Measurements from ENCODE around the gene ACTL7B.
"Not testable (repeated sequence)": the region's sequence is repeated elsewhere in the genome, so short reads cannot be mapped to it uniquely, and the experiment has no call there.

The ACTL7B gene

DNA sequence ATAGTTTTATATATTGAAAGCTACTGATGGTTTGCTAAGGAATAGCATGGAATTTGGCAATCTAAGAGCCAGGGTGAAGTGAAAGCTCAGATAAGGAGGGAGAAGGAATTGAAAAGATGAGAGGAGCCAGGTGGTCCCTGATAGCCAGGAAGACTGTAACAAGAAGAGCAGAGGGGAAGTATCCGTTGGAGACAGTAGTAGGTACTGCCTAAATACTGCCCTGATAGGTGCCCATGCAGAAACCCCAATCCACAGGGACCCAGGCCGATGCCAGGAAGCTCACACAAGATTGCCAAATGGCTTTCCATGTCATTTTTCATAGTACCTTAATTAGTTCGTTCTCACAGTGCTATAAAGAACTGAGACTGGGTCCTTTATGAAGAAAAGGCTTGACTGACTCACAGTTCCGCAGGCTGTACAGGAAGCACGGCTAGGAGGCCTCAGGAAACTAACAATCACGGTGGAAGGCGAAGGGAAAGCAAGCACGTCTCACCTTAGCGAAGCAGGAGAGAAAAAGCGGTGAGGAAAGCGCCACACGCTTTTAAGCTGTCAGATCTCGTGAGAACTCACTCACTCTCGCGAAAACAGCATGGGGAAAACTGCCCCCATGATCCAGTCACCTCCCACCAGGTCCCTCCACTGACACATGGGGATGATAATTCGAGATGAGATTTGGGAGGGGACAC lies 13.0 kb downstream of the ACTL7B start:
- no peak for DNase-seq (ENCODE audit: low read depth in 1 of 2, low spot score in 1 of 2)
- Histone ChIP-seq H3K27me3 (ENCODE audit: insufficient read depth, poor library complexity, severe bottlenecking) (no peaks in the 10 kb centered on the region), H3K27ac (replicated peaks) (no peak overlapping the region), H3K4me3 (replicated peaks; ENCODE audit: insufficient read depth, low read length) (no peak overlapping the region)
- TF ChIP-seq, protein P1, sequence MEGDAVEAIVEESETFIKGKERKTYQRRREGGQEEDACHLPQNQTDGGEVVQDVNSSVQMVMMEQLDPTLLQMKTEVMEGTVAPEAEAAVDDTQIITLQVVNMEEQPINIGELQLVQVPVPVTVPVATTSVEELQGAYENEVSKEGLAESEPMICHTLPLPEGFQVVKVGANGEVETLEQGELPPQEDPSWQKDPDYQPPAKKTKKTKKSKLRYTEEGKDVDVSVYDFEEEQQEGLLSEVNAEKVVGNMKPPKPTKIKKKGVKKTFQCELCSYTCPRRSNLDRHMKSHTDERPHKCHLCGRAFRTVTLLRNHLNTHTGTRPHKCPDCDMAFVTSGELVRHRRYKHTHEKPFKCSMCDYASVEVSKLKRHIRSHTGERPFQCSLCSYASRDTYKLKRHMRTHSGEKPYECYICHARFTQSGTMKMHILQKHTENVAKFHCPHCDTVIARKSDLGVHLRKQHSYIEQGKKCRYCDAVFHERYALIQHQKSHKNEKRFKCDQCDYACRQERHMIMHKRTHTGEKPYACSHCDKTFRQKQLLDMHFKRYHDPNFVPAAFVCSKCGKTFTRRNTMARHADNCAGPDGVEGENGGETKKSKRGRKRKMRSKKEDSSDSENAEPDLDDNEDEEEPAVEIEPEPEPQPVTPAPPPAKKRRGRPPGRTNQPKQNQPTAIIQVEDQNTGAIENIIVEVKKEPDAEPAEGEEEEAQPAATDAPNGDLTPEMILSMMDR (IDR thresholded peaks at IDR 0.05; ENCODE audit: insufficient read depth, low read length) = no peak
- TF ChIP-seq, protein P2, sequence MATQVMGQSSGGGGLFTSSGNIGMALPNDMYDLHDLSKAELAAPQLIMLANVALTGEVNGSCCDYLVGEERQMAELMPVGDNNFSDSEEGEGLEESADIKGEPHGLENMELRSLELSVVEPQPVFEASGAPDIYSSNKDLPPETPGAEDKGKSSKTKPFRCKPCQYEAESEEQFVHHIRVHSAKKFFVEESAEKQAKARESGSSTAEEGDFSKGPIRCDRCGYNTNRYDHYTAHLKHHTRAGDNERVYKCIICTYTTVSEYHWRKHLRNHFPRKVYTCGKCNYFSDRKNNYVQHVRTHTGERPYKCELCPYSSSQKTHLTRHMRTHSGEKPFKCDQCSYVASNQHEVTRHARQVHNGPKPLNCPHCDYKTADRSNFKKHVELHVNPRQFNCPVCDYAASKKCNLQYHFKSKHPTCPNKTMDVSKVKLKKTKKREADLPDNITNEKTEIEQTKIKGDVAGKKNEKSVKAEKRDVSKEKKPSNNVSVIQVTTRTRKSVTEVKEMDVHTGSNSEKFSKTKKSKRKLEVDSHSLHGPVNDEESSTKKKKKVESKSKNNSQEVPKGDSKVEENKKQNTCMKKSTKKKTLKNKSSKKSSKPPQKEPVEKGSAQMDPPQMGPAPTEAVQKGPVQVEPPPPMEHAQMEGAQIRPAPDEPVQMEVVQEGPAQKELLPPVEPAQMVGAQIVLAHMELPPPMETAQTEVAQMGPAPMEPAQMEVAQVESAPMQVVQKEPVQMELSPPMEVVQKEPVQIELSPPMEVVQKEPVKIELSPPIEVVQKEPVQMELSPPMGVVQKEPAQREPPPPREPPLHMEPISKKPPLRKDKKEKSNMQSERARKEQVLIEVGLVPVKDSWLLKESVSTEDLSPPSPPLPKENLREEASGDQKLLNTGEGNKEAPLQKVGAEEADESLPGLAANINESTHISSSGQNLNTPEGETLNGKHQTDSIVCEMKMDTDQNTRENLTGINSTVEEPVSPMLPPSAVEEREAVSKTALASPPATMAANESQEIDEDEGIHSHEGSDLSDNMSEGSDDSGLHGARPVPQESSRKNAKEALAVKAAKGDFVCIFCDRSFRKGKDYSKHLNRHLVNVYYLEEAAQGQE (IDR thresholded peaks at IDR 0.05; ENCODE audit: insufficient replicate concordance, low read depth) = no peak
- TF ChIP-seq POLR2AphosphoS5 (IDR thresholded peaks at IDR 0.05; ENCODE audit: low read depth) (no peak), GABPA (IDR thresholded peaks at IDR 0.05; ENCODE audit: low read depth) (no peak), SPI1 (IDR thresholded peaks at IDR 0.05; ENCODE audit: borderline replicate concordance, low read depth) (no peak)

DNA sequence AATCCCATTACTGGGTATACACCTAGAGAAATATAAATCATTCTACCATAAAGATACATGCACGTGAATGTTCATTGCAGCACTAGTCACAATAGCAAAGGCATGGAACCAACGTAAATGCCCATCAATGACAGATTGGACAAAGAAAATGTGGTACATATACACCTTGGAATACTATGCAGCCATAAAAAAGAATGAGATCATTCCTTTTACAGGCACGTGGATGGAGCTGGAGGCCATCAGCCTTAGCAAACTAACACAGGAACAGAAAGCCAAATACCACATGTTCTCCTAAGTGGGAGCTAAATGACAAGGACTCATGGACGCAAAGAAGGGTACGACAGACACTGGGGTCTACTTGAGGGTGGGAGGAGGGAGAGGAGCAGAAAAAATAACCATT lies 16.2 kb downstream of the ACTL7B start:
- not testable (repeated sequence) for H3K27ac ChIP-seq (replicated peaks); DNase-seq (ENCODE audit: low read depth in 1 of 2, low spot score in 1 of 2); H3K27me3 ChIP-seq (ENCODE audit: insufficient read depth, poor library complexity, severe bottlenecking); H3K4me3 ChIP-seq (replicated peaks; ENCODE audit: insufficient read depth, low read length)

DNA sequence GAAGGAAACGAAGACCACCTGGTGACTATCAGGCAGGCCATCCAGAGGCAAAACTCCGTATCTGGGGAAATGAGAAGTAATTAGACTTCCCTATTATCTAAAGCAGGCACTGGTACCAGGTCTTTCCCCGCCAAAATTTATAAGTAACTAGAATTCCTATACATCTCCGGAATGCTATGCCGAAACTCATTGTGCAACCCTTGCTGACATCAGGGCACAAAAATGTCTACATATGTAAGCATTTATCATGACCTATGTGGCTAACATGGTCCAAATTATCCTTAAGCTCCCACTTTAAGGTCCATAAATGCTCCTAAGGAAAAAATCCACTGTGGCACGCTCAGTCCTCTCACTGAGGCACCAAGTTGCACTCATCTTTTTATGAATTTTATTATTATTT lies 17.8 kb downstream of the ACTL7B start:
- Histone ChIP-seq H3K27ac (replicated peaks) (no peak overlapping the region), H3K4me3 (replicated peaks; ENCODE audit: insufficient read depth, low read length) (no peak overlapping the region), H3K27me3 (ENCODE audit: insufficient read depth, poor library complexity, severe bottlenecking) (no peaks in the 10 kb centered on the region)
- no peak for DNase-seq (ENCODE audit: low read depth in 1 of 2, low spot score in 1 of 2)
- TF ChIP-seq GABPA (IDR thresholded peaks at IDR 0.05; ENCODE audit: low read depth) = no peak
- TF ChIP-seq POLR2AphosphoS5 (IDR thresholded peaks at IDR 0.05; ENCODE audit: low read depth) = no peak
- TF ChIP-seq SPI1 (IDR thresholded peaks at IDR 0.05; ENCODE audit: borderline replicate concordance, low read depth) = no peak
- TF ChIP-seq, protein P1 (IDR thresholded peaks at IDR 0.05; ENCODE audit: insufficient read depth, low read length) = no peak
- TF ChIP-seq, protein P2 (IDR thresholded peaks at IDR 0.05; ENCODE audit: insufficient replicate concordance, low read depth) = no peak

DNA sequence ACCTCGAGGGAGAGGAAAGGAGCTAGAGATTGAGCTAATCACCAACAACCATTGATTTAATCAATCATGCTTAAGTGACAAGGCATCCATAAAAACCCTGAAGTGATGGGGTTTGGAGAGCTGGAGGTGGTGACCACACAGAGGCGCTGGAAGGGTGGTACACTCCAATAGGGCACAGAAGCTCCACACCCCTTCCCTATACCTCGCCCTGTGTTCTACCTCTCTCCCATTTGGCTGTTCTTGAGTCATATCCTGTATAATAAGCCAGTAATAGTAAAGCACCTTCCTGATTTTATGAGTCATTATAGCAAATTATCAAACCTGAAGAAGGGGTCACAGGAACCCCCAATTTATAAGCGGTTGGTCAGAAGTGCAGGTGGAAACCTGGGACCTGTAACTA lies 18.3 kb downstream of the ACTL7B start:
- TF ChIP-seq, protein P2 (IDR thresholded peaks at IDR 0.05; ENCODE audit: insufficient replicate concordance, low read depth) = no peak
- TF ChIP-seq, protein P1 (IDR thresholded peaks at IDR 0.05; ENCODE audit: insufficient read depth, low read length) = no peak
- TF ChIP-seq GABPA (IDR thresholded peaks at IDR 0.05; ENCODE audit: low read depth) = no peak
- H3K27me3 ChIP-seq (ENCODE audit: insufficient read depth, poor library complexity, severe bottlenecking) = no peaks in the 10 kb centered on the region
- no peak overlapping the region for H3K27ac ChIP-seq (replicated peaks)
- DNase-seq (ENCODE audit: low read depth in 1 of 2, low spot score in 1 of 2) = no peak
- no peak overlapping the region for H3K4me3 ChIP-seq (replicated peaks; ENCODE audit: insufficient read depth, low read length)
